NCI-H524 treated with DMSO at 0.1 percent for 48 hours (cell line): ENCODE results near the gene EIF4B.
A peak's percentile ranks its signal among the peaks of the same experiment; 100 is the strongest.
"Not testable (repeated sequence)": the region's sequence is repeated elsewhere in the genome, so short reads cannot be mapped to it uniquely, and the experiment has no call there.

Experiments
- DNase-seq: peaks from one replicate; lab custom pipeline; 2025; lab: John Stamatoyannopoulos, UW

The EIF4B gene

GRCh38 chr12:53005986-53006809 is at the start of gene EIF4B:
EIF4B (plus strand) TSS chr12:53006456; CDS start chr12:53006484, 28 bp downstream.
- DNase-seq = peak; percentile 93

DNA sequence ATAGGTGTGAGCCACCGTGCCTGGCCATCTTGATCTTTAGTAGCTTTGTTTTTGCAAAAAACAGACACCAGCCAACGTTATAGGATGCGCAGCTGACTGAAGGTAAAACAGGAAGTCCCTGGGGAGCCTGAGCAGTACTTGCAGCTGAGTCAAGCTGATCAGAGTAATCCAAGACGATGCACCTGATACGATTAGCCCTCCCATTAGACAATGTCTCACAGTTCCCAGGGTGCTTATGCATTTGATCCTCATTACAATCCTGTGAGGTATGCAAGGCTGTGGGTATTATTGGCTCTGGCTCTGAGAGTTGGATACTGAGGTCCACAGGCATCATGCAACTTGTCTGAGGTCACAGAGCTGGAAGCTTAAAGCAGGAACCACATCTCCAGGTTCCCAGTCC is 49.3 kb upstream of the EIF4B start:
- peak; percentile 77 for DNase-seq

- no peak for DNase-seq
Measured at GRCh38 chr12:52964556-52965336, 41.5 kb upstream of the EIF4B start.

DNA sequence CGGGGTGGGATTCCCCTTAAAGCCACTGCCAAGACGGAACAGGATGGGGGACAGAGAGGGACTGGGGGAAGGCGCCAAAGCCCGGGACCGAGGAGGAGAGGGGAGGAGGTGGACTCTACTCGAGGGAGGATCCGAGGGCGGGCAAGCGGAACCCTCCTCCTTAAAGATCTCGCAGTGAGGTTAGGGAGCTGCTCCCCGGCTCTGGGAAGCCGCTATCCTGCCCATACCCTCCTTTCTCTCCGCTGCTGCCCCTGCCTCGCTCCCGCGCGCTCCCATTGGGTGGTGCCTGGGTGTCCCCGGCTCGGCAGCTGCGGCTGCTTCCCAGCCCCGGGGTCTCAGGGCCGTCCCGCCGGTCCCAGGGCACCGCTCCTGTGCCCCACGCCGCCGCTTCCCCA is 40.9 kb upstream of the EIF4B start:
- DNase-seq = no peak

GRCh38 chr12:52969166-52969795 is 37.0 kb upstream of the EIF4B start:
- no peak for DNase-seq

GRCh38 chr12:52969828-52970569 is 36.3 kb upstream of the EIF4B start:
- no peak for DNase-seq

GRCh38 chr12:52971679-52972329 is 34.5 kb upstream of the EIF4B start:
- no peak for DNase-seq

DNA sequence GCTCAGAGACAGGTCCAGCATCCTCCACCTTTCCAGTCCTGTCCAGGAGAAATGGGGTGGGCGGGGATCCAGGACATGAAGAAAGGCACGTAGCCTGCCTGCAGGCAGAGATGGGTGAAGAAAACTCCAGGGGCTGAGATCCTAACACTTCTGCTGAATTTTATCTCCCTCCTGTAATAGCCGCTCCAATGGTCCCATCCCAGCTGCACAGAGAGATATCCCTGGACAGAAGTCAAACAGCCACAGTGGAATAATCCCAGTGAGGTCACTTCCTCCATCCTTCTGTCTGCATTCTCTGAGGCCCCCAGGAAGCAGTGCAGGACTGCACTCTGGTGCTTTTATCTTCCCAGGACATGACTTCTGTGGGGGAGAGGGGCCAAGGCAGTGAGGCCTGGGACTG is 31.1 kb upstream of the EIF4B start:
- DNase-seq = no peak

DNA sequence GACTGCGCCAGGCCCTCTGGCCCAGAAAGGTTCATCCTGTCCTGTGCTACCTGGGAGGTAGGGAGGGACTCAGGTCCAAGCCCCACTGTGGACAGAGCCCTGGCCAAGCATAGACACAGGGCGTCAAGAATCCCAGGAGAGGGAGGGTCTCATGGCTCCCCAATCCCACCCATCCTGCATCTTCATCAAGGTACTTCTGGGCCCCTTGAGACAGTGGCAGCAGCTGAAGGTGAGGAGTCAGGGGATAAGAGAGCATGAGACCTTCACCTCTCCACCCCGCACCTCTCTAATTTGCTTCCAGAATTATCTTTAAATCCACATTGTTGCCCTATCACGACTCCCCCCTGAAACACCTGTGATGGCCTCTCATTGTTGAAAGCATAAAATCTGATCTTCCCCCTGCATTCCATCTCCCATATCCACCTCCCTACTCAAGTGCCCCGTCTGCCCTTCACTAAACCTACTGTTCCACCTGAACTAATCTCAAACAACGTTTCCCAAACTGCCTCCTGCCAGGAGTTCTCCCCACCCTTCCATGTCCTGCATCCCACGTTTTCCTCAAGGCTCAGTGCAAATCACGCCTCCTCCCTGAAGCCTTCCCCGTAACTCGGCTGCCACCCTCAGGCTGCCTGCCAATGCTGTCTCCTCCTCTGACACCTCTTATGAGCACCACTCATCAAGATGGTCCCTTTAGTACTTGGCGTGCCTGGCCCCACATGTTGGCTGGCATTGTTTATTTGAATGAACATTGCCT is 30.3 kb upstream of the EIF4B start:
- DNase-seq = no peak

DNA sequence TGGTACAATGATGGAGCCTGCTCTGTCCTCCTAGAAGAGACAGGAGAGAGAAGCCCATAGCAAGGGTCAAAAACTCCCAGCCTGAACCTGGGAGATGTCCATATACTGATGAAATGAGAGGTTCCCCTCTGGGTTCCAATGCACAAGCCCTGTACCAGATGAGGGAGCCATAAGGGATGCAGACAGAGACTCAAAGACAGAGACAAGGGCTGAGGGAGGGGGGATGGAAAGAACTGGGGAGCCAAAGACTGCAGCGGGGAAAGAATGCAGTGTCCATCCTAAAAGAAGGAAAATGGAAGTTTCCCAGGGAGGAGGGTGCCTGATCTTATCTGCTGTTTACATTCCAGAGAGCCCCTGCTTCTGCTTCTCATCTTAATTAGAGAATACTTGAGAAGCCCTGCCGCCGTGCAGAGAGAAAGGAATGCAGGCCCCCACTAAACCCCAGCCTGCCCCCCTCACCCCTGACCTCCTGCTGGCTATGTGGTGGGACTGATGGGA is 29.6 kb upstream of the EIF4B start:
- DNase-seq = no peak

DNA sequence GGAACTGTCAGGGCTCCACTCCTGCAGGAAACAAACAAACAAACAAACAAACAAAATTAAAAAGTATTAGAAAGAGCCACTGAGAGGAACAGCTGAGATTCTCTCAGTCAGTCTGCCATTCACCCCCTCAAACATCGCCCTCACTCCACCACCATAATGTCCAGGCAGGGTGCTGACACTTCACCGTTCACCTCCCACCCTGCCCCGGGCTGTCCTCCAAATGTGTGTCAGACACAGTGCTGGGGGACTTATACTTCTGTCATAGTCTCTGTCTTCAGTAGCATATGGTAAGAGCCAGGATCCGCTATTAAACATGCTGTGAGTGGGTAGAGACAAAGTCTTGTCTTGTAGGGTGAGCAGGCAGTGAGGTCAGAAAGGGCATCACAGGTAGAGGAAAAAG is 29.1 kb upstream of the EIF4B start:
- no peak for DNase-seq

- no peak for DNase-seq
Measured at GRCh38 chr12:52980096-52980649, 26.1 kb upstream of the EIF4B start.

- peak; percentile 76 for DNase-seq
Measured at GRCh38 chr12:52980650-52981423, 25.4 kb upstream of the EIF4B start.

GRCh38 chr12:52984136-52984535 is 22.1 kb upstream of the EIF4B start:
- DNase-seq = no peak

- no peak for DNase-seq
Measured at GRCh38 chr12:52988898-52989297, 17.4 kb upstream of the EIF4B start.

DNA sequence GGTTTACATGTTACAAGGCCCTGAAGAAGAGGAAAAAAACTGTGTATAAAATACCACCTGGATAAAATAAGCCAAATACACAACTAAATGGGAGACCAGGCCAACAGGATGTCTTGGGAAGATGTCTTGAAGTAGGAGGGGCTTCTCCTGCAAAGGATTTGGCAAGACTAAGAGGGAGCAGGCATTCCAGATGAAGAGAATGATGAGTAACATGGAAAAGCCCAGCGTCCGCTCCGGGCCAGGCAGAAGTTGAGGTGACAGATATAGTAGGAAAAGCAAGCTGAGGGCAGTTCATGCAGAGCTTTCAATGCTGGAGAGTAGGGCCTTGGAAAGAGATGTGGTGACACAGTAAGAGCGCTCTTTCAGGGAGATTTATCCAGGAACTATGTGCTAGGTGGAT is 16.1 kb upstream of the EIF4B start:
- DNase-seq = no peak

- DNase-seq = not testable (repeated sequence)
Measured at GRCh38 chr12:52992240-52992639, 14.0 kb upstream of the EIF4B start.

DNA sequence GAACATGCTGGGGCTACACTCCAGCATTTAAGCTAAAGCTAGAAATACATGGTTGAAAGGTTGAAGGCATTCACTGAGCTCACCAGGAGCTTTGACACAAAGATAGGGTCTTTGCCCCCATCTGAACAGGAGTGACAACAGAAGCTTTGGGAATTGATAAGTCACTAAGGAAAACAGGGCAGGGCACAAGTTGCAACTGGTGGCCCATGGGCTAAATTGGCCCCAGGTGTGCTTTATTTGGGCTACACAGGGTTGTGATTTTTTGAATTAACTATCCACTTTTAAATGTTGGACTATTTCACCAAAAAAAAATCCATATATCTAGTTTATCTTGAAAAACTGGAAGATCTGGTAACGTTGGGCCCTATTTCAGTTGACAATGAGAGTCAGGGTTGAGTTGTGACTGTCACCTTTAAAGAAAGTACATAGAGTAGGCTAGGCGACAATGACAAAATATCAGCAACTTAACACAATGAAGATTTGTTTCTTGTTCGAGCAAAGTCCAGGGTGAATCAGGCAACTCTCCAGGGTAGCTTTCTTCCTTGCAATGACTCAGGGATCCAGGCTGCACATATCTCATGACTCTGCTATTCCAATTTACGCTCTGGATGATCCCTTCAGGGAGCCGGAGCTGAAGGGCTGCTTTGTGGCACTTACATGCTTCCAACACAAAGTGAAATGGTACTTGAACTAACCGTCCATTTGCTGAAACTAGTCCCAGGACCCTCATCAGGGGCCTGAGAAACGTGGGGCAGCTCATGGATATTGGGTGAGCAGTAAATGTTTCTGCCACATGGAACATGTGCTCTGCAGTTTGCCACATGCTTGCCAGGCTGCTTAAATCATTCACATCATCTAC is 13.3 kb upstream of the EIF4B start:
- DNase-seq = no peak

- DNase-seq = no peak
Measured at GRCh38 chr12:52993558-52993869, 12.7 kb upstream of the EIF4B start.
